ENCODE measurements around the gene MOB3B.
"Not testable (repeated sequence)": the region's sequence is repeated elsewhere in the genome, so short reads cannot be mapped to it uniquely, and the experiment has no call there.

The MOB3B gene

DNA sequence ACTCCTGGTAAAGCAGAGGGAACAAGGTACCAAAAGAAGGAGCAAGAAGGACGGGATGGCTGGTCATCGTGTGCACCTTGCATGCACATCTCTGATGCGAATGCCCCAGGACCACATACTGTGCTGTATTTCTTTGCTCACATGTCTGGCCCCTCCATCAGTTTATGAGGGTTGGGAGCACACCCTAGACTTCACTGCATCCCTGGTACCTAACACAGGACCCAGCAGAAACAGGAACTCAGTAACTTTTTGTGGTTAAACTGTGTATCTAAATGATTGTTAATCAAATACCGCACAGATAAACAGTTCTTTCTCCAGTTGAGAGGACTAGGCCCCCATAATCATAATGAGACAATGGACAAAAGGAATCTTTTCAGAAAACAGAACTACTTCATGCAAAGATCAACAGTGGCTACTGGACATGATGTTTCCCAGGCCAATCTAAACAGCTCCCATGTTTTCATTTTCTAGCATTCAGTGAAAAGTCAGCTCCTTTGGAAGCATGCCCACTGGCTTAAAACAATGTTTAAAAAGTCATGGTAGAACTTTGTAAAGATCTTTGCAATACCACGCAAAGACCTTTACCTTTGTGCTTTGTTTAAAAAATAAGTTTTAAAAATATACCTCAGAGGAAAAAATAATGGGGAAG is 61.0 kb downstream of the MOB3B start:
- H2AFZ ChIP-seq (ENCODE audit: low read length), result no peak overlapping the region
- H3K36me3 ChIP-seq (ENCODE audit: insufficient read depth, low read length), result no peaks in the 10 kb centered on the region
- H3K4me2 ChIP-seq (ENCODE audit: low read length), result no peak overlapping the region
- no peak overlapping the region for H3K9ac ChIP-seq (ENCODE audit: low read length)
- no peaks in the 10 kb centered on the region for H4K20me1 ChIP-seq (ENCODE audit: insufficient read depth, low read length)
- H3K79me2 ChIP-seq (ENCODE audit: insufficient read depth, low read length), result no peaks in the 10 kb centered on the region
- TF ChIP-seq, protein P1, sequence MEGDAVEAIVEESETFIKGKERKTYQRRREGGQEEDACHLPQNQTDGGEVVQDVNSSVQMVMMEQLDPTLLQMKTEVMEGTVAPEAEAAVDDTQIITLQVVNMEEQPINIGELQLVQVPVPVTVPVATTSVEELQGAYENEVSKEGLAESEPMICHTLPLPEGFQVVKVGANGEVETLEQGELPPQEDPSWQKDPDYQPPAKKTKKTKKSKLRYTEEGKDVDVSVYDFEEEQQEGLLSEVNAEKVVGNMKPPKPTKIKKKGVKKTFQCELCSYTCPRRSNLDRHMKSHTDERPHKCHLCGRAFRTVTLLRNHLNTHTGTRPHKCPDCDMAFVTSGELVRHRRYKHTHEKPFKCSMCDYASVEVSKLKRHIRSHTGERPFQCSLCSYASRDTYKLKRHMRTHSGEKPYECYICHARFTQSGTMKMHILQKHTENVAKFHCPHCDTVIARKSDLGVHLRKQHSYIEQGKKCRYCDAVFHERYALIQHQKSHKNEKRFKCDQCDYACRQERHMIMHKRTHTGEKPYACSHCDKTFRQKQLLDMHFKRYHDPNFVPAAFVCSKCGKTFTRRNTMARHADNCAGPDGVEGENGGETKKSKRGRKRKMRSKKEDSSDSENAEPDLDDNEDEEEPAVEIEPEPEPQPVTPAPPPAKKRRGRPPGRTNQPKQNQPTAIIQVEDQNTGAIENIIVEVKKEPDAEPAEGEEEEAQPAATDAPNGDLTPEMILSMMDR (IDR thresholded peaks at IDR 0.05; ENCODE audit: low read length), result no peak
- no peak for TF ChIP-seq EZH2 (IDR thresholded peaks at IDR 0.05; ENCODE audit: borderline replicate concordance, low read length)
- no peak overlapping the region for H3K27ac ChIP-seq (ENCODE audit: low read depth, low read length, poor library complexity, severe bottlenecking)
- no peak overlapping the region for H3K4me3 ChIP-seq (ENCODE audit: low read depth, low read length, poor library complexity, severe bottlenecking)
- no peaks in the 10 kb centered on the region for H3F3A ChIP-seq (ENCODE audit: insufficient read depth, low read length)
- H3K27me3 ChIP-seq (ENCODE audit: insufficient read depth, low read length), result no peaks in the 10 kb centered on the region
- H3K9me2 ChIP-seq (ENCODE audit: low read depth, low read length), result no peaks in the 10 kb centered on the region
- no peaks in the 10 kb centered on the region for H3K9me3 ChIP-seq (ENCODE audit: low read length)
- H3K4me1 ChIP-seq (ENCODE audit: insufficient read depth, low read length, severe bottlenecking), result no peaks in the 10 kb centered on the region

DNA sequence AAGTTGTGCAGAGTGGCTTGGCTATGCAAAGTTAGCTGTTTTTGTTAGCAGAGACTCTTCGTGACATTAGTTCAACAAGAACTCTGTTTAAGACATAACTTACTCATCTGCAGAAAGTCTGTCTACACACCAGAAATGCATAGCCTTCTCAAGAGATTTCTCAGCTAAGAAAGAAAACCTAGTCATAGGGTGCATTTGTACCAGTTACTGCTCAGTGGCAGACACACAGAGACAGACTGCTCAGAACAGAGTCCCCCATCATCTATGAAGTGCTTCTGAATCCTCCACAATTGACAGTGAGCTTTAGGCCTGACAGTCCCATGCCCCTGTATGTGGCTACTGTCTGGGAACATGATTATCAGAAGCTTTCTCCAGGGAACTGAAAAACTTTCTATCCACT is 61.6 kb downstream of the MOB3B start:
- Histone ChIP-seq H3K4me1 (ENCODE audit: insufficient read depth, low read length, severe bottlenecking) (no peaks in the 10 kb centered on the region), H4K20me1 (ENCODE audit: insufficient read depth, low read length) (no peaks in the 10 kb centered on the region), H3K9ac (ENCODE audit: low read length) (no peak overlapping the region), H3K4me2 (ENCODE audit: low read length) (no peak overlapping the region), H3K79me2 (ENCODE audit: insufficient read depth, low read length) (no peaks in the 10 kb centered on the region), H3K9me3 (ENCODE audit: low read length) (no peaks in the 10 kb centered on the region), H3K9me2 (ENCODE audit: low read depth, low read length) (no peaks in the 10 kb centered on the region), H3F3A (ENCODE audit: insufficient read depth, low read length) (no peaks in the 10 kb centered on the region), H3K27ac (ENCODE audit: low read depth, low read length, poor library complexity, severe bottlenecking) (no peak overlapping the region), H3K4me3 (ENCODE audit: low read depth, low read length, poor library complexity, severe bottlenecking) (no peak overlapping the region), H3K27me3 (ENCODE audit: insufficient read depth, low read length) (no peaks in the 10 kb centered on the region), H2AFZ (ENCODE audit: low read length) (no peak overlapping the region), H3K36me3 (ENCODE audit: insufficient read depth, low read length) (no peaks in the 10 kb centered on the region)
- TF ChIP-seq, protein P1 (IDR thresholded peaks at IDR 0.05; ENCODE audit: low read length), result no peak
- no peak for TF ChIP-seq EZH2 (IDR thresholded peaks at IDR 0.05; ENCODE audit: borderline replicate concordance, low read length)

DNA sequence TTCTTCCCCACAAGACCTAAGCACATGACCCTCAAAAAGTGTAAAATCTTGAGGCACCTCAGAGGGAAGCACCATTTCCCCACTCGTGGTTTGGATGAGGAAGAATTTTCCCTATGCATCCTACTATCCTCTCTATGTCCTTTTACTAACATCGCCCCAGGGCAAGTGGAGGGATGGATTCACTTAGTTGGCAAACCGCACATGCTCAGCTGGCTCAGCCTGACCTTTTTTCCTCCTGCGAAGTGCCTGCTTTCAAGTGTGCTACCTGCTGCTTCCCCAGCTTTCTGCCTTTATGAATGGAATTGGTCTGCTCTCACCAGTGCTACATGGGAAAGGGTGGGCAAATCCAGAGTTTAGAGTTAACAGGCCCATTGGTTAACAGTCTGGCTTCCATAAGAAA is 62.1 kb downstream of the MOB3B start:
- no peak overlapping the region for H3K4me3 ChIP-seq (ENCODE audit: low read depth, low read length, poor library complexity, severe bottlenecking)
- no peaks in the 10 kb centered on the region for H3K27me3 ChIP-seq (ENCODE audit: insufficient read depth, low read length)
- no peaks in the 10 kb centered on the region for H3F3A ChIP-seq (ENCODE audit: insufficient read depth, low read length)
- H3K79me2 ChIP-seq (ENCODE audit: insufficient read depth, low read length), result no peaks in the 10 kb centered on the region
- H3K27ac ChIP-seq (ENCODE audit: low read depth, low read length, poor library complexity, severe bottlenecking), result no peak overlapping the region
- H3K4me1 ChIP-seq (ENCODE audit: insufficient read depth, low read length, severe bottlenecking), result no peaks in the 10 kb centered on the region
- no peak overlapping the region for H2AFZ ChIP-seq (ENCODE audit: low read length)
- no peaks in the 10 kb centered on the region for H4K20me1 ChIP-seq (ENCODE audit: insufficient read depth, low read length)
- no peak overlapping the region for H3K4me2 ChIP-seq (ENCODE audit: low read length)
- no peaks in the 10 kb centered on the region for H3K9me3 ChIP-seq (ENCODE audit: low read length)
- no peak overlapping the region for H3K9ac ChIP-seq (ENCODE audit: low read length)
- TF ChIP-seq, protein P1 (IDR thresholded peaks at IDR 0.05; ENCODE audit: low read length), result no peak
- TF ChIP-seq EZH2 (IDR thresholded peaks at IDR 0.05; ENCODE audit: borderline replicate concordance, low read length), result no peak
- no peaks in the 10 kb centered on the region for H3K36me3 ChIP-seq (ENCODE audit: insufficient read depth, low read length)
- no peaks in the 10 kb centered on the region for H3K9me2 ChIP-seq (ENCODE audit: low read depth, low read length)

DNA sequence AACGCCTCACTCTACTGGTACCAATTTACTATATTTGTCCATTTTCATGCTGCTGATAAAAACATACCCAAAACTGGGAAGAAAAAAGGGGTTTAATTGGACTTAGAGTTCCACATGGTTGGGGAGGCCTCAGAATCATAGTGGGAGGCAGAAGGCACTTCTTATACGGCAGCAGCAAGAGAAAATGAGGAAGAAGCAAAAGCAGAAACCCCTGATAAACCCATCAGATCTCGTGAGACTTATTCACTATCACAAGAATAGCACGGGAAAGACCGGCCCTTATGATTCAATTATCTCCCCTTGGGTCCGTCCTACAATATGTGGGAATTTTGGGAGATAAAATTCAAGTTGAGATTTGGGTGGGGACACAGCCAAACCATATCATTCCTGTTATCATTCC is 63.1 kb downstream of the MOB3B start:
- H3K36me3 ChIP-seq (ENCODE audit: insufficient read depth, low read length); H3K79me2 ChIP-seq (ENCODE audit: insufficient read depth, low read length); H3K27ac ChIP-seq (ENCODE audit: low read depth, low read length, poor library complexity, severe bottlenecking); H2AFZ ChIP-seq (ENCODE audit: low read length); H3K4me3 ChIP-seq (ENCODE audit: low read depth, low read length, poor library complexity, severe bottlenecking); H3K9me2 ChIP-seq (ENCODE audit: low read depth, low read length); H4K20me1 ChIP-seq (ENCODE audit: insufficient read depth, low read length); H3K9ac ChIP-seq (ENCODE audit: low read length); H3F3A ChIP-seq (ENCODE audit: insufficient read depth, low read length); H3K9me3 ChIP-seq (ENCODE audit: low read length); H3K4me2 ChIP-seq (ENCODE audit: low read length); H3K27me3 ChIP-seq (ENCODE audit: insufficient read depth, low read length); H3K4me1 ChIP-seq (ENCODE audit: insufficient read depth, low read length, severe bottlenecking): not testable (repeated sequence)

DNA sequence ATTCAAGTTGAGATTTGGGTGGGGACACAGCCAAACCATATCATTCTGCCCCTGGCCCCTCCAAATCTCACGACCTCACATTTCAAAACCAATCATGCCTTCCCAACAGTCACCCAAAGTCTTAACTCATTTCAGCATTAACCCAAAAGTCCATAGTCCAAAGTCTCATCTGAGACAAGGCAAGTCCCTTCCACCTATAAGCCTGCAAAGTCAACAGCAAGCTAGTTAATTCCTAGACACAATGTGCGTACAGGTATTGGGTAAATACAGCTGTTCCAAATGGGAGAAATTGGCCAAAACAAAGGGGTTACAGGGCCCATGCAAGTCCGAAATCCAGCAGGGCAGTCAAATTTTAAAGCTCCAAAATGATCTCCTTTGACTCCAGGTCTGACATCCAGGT is 64.7 kb downstream of the MOB3B start:
- not testable (repeated sequence) for H3K27ac ChIP-seq (ENCODE audit: low read depth, low read length, poor library complexity, severe bottlenecking); H3K36me3 ChIP-seq (ENCODE audit: insufficient read depth, low read length); H2AFZ ChIP-seq (ENCODE audit: low read length); H3K27me3 ChIP-seq (ENCODE audit: insufficient read depth, low read length); H3K79me2 ChIP-seq (ENCODE audit: insufficient read depth, low read length); H3K9ac ChIP-seq (ENCODE audit: low read length); H3K9me2 ChIP-seq (ENCODE audit: low read depth, low read length); H3K4me1 ChIP-seq (ENCODE audit: insufficient read depth, low read length, severe bottlenecking); H3K4me2 ChIP-seq (ENCODE audit: low read length); H3K9me3 ChIP-seq (ENCODE audit: low read length); H4K20me1 ChIP-seq (ENCODE audit: insufficient read depth, low read length); H3K4me3 ChIP-seq (ENCODE audit: low read depth, low read length, poor library complexity, severe bottlenecking); H3F3A ChIP-seq (ENCODE audit: insufficient read depth, low read length)
